DOHH2 (cell line): ENCODE results near the gene SMARCA4.
A peak's percentile ranks its signal among the peaks of the same experiment; 100 is the strongest.
"Not testable (repeated sequence)": the region's sequence is repeated elsewhere in the genome, so short reads cannot be mapped to it uniquely, and the experiment has no call there.

Experiments used
- H3F3A ChIP-seq: fragments of 200-600 bp; sonication (generic), shearing (Covaris generic); 2 replicates; pipeline ENCODE4 v1.6.0; 2016; ENCODE audit warnings: antibody characterized with exemption, mild to moderate bottlenecking; ENCODE audit not compliant: control insufficient read depth, insufficient read depth
- H3K27ac ChIP-seq: fragments of 200-600 bp; sonication (generic); 2 replicates; pipeline ENCODE4 v1.5.1; 2014; ENCODE audit warnings: low read depth, mild to moderate bottlenecking, low read length, moderate library complexity
- H3K27me3 ChIP-seq: fragments of 200-600 bp; sonication (generic); 2 replicates; pipeline ENCODE4 v1.6.1; 2014; ENCODE audit warnings: mild to moderate bottlenecking, low read length, mixed read lengths; ENCODE audit not compliant: control insufficient read depth
- H3K36me3 ChIP-seq: fragments of 200-600 bp; sonication (generic); 2 replicates; pipeline ENCODE4 v1.6.1; 2014; ENCODE audit warnings: mild to moderate bottlenecking, low read length, moderate library complexity, mixed read lengths; ENCODE audit not compliant: control insufficient read depth
- H3K4me1 ChIP-seq: fragments of 200-600 bp; sonication (generic); 2 replicates; pipeline ENCODE4 v1.6.1; 2014; ENCODE audit warnings: mild to moderate bottlenecking, low read length, mixed read lengths; ENCODE audit not compliant: control insufficient read depth
- H3K4me2 ChIP-seq: fragments of 200-600 bp; sonication (generic); 2 replicates; pipeline ENCODE4 v1.6.0; 2014; ENCODE audit warnings: mild to moderate bottlenecking, low read length, moderate library complexity
- H3K4me3 ChIP-seq: fragments of 200-600 bp; sonication (generic); 2 replicates; pipeline ENCODE4 v1.5.1; 2014; ENCODE audit warnings: mild to moderate bottlenecking, low read length, mixed read lengths
- H3K79me2 ChIP-seq: fragments of 200-600 bp; sonication (generic); 2 replicates; pipeline ENCODE4 v1.6.1; 2014; ENCODE audit warnings: mild to moderate bottlenecking, low read length, mixed read lengths; ENCODE audit not compliant: control insufficient read depth
- H3K9me2 ChIP-seq: fragments of 200-600 bp; sonication (generic); replicated peaks from 2 replicates; pipeline ENCODE4 v1.6.1; 2014; ENCODE audit warnings: mild to moderate bottlenecking, low read length, mixed read lengths; ENCODE audit not compliant: control insufficient read depth
- H3K9me3 ChIP-seq: fragments of 200-600 bp; sonication (generic); 2 replicates; pipeline ENCODE4 v1.6.1; 2014; ENCODE audit warnings: antibody characterized with exemption, low read length, mixed read lengths; ENCODE audit not compliant: control insufficient read depth, insufficient read depth
- H4K20me1 ChIP-seq: fragments of 200-600 bp; sonication (generic); 2 replicates; pipeline ENCODE4 v1.6.0; 2014; ENCODE audit warnings: low read depth, mild to moderate bottlenecking, antibody characterized with exemption, low read length, moderate library complexity; ENCODE audit not compliant: control insufficient read depth, insufficient read depth
- CTCF ChIP-seq: fragments of 200-600 bp; sonication (generic); IDR thresholded peaks from one replicate; pipeline ENCODE4 v1.5.1; 2014; ENCODE audit warnings: antibody characterized with exemption, mild to moderate bottlenecking, low read depth, low read length; ENCODE audit not compliant: poor library complexity, severe bottlenecking
- EZH2phosphoT487 ChIP-seq: fragments of 200-600 bp; sonication (generic); IDR thresholded peaks from 2 replicates; pipeline ENCODE4 v1.6.1; 2017; ENCODE audit warnings: borderline replicate concordance, mild to moderate bottlenecking, antibody characterized with exemption, low read length, moderate library complexity, mixed read lengths

The SMARCA4 gene

DNA sequence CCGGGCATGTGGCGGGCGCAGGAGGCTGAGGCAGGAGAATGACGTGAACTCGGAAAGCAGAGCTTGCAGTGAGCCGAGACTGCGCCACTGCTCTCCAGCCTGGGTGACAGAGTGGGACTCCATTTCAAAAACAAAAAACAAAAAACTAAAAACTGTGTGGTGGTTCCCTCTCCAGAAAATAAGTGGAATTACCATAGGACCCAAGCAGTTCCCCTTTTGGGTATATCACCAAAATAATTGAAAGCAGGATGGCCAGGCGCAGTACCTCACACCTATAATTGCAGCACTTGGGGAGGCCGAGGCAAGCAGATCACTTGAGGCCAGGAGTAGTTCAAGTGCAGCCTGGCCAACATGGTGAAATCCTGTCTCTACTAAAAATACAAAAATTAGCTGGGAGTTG, 112.7 kb downstream of the SMARCA4 start:
- Histone ChIP-seq H3K9me2 (no peaks in the 10 kb centered on the region), H3K79me2 (no peaks in the 10 kb centered on the region), H3K4me2 (peak overlapping the region; percentile 83), H3K36me3 (no peaks in the 10 kb centered on the region), H3K4me3 (peak overlapping the region; percentile 58), H3K9me3 (no peaks in the 10 kb centered on the region), H3K27me3 (no peaks in the 10 kb centered on the region), H4K20me1 (no peaks in the 10 kb centered on the region), H3K27ac (peak overlapping the region; percentile 50), H3F3A (peaks cover 13% of the 10 kb centered on the region), H3K4me1 (peaks cover 47% of the 10 kb centered on the region)
- no peak for TF ChIP-seq EZH2phosphoT487
- TF ChIP-seq CTCF = no peak

- not testable (repeated sequence) for H3K4me3 ChIP-seq, H3K9me2 ChIP-seq, H3K4me2 ChIP-seq, H3K36me3 ChIP-seq, H3K79me2 ChIP-seq, H3F3A ChIP-seq, H3K27me3 ChIP-seq, H4K20me1 ChIP-seq, H3K27ac ChIP-seq, H3K9me3 ChIP-seq
- peaks cover 33% of the 10 kb centered on the region for H3K4me1 ChIP-seq
Observed at GRCh38 chr19:11076792-11077191, 116.0 kb downstream of the SMARCA4 start.

- Histone ChIP-seq H3K4me1 (peaks cover 21% of the 10 kb centered on the region), H3K36me3 (no peaks in the 10 kb centered on the region), H3K4me3 (no peak overlapping the region), H3F3A (peaks cover 3% of the 10 kb centered on the region; the same call in 1 of the 2 replicates), H3K9me3 (no peaks in the 10 kb centered on the region), H3K4me2 (no peak overlapping the region), H4K20me1 (no peaks in the 10 kb centered on the region), H3K27me3 (no peaks in the 10 kb centered on the region), H3K27ac (no peak overlapping the region), H3K9me2 (no peaks in the 10 kb centered on the region), H3K79me2 (no peaks in the 10 kb centered on the region)
- TF ChIP-seq EZH2phosphoT487 (no peak), CTCF (no peak)
Observed at GRCh38 chr19:11078893-11079292, 118.1 kb downstream of the SMARCA4 start.

DNA sequence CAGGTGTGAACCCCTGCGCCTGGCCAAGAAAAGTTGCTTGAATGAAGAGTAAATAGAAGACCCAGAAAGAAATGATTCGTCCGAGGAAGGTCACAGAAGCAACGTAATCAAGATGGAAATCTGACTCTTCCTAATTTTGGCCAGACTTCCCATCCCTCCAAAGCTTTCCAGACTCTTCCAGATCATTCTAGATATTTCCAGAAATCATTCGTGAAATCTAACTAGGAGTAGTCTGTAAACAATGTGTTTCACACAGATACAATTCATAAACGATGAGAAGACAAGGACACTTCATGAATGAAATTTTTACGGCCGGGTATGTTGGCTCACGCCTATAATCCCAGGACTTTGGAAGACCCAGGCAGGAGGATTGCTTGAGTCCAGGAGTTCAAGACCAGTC, 119.2 kb downstream of the SMARCA4 start:
- TF ChIP-seq EZH2phosphoT487 = no peak
- no peak for TF ChIP-seq CTCF
- Histone ChIP-seq H3K4me1 (peaks cover 14% of the 10 kb centered on the region), H3F3A (peaks cover 3% of the 10 kb centered on the region; the same call in 1 of the 2 replicates), H3K9me2 (no peaks in the 10 kb centered on the region), H3K79me2 (no peaks in the 10 kb centered on the region), H3K4me3 (no peak overlapping the region), H3K9me3 (no peaks in the 10 kb centered on the region), H3K27ac (no peak overlapping the region), H3K36me3 (no peaks in the 10 kb centered on the region), H3K27me3 (no peaks in the 10 kb centered on the region), H4K20me1 (no peaks in the 10 kb centered on the region), H3K4me2 (no peak overlapping the region)
